ACHN (cell line): ENCODE data around the gene TRAF3.

Experiments used
- DNase-seq: peaks from one replicate; pipeline ENCODE4 v3.0.0-alpha.2; 2015
- in situ Hi-C: cut with HindIII; loops from 2 replicates; pipeline ENCODE4 v1.10.0; 2017; ENCODE audit warnings: low sequenced_read_pairs, low pct_ligation_motif_present, low pct_unique_long_range_greater_than_20kb

The TRAF3 gene

GRCh38 chr14:102908766-102909455, 131.7 kb downstream of the TRAF3 start:
- in situ Hi-C loops = no loop called here
- no peak for DNase-seq

- in situ Hi-C loops = no loop called here
- no peak for DNase-seq
These were observed 132.2 kb downstream of the TRAF3 start for GRCh38 chr14:102909462-102909861.

GRCh38 chr14:102909911-102910310, 132.7 kb downstream of the TRAF3 start:
- DNase-seq = no peak
- in situ Hi-C loops = no loop called here

- no peak for DNase-seq
- in situ Hi-C loops = no loop called here
These were observed 133.2 kb downstream of the TRAF3 start for GRCh38 chr14:102910442-102910841.

GRCh38 chr14:102911541-102911951, 134.3 kb downstream of the TRAF3 start:
- no peak for DNase-seq
- in situ Hi-C loops = no loop called here

- in situ Hi-C loops = no loop called here
- no peak for DNase-seq
These were observed 134.9 kb downstream of the TRAF3 start for GRCh38 chr14:102911991-102912761.

- no peak for DNase-seq
- in situ Hi-C loops = no loop called here
These were observed 136.3 kb downstream of the TRAF3 start for GRCh38 chr14:102913341-102914211.

GRCh38 chr14:102914474-102915291, 137.4 kb downstream of the TRAF3 start:
- in situ Hi-C loops = no loop called here
- DNase-seq = no peak

GRCh38 chr14:102915292-102916110, 138.3 kb downstream of the TRAF3 start:
- in situ Hi-C loops = no loop called here
- DNase-seq = no peak

GRCh38 chr14:102916347-102917055, 139.3 kb downstream of the TRAF3 start:
- DNase-seq = no peak
- in situ Hi-C loops = no loop called here

- in situ Hi-C loops = no loop called here
- DNase-seq = no peak
These were observed 139.8 kb downstream of the TRAF3 start for GRCh38 chr14:102917056-102917385.

- peak; percentile 29 for DNase-seq
- in situ Hi-C loops = no loop called here
These were observed 140.4 kb downstream of the TRAF3 start for GRCh38 chr14:102917469-102918211.

GRCh38 chr14:102918438-102918837, 141.2 kb downstream of the TRAF3 start:
- in situ Hi-C loops = no loop called here

GRCh38 chr14:102920273-102920997, 143.2 kb downstream of the TRAF3 start:
- no peak for DNase-seq
- in situ Hi-C loops = no loop called here

More at GRCh38 chr14:102918438-102918837, 141.2 kb downstream of the TRAF3 start:
- no peak for DNase-seq

- in situ Hi-C loops = no loop called here
- DNase-seq = no peak
These were observed 143.7 kb downstream of the TRAF3 start for GRCh38 chr14:102920998-102921304.
